Astrocyte (in vitro differentiated cells and primary cell): ENCODE data around the gene CAPS. TPM values are rescaled to one million over a fixed set of nuclear protein-coding genes. Genes with fewer than 3 reads are reported as not detected.
A peak's percentile ranks its signal among the peaks of the same experiment; 100 is the strongest.
"Not testable (repeated sequence)": the region's sequence is repeated elsewhere in the genome, so short reads cannot be mapped to it uniquely, and the experiment has no call there.

Experiments used
- DNase-seq: peaks from one replicate; pipeline ENCODE4 v3.0.0-alpha.2; 2010; ENCODE audit warnings: low read depth
- FAIRE-seq: peaks from 2 replicates; lab custom pipeline; 2011; peaks lifted over from hg19 to GRCh38; lab: Jason Lieb, UNC
- H2AFZ ChIP-seq: 2 replicates; pipeline ENCODE4 v1.6.0; 2012; ENCODE audit warnings: low read depth, low read length, inconsistent platforms
- H3K27ac ChIP-seq: 2 replicates; pipeline ENCODE4 v1.5.1; 2011; ENCODE audit warnings: low read depth, low read length, inconsistent platforms
- H3K27me3 ChIP-seq: 2 replicates; pipeline ENCODE4 v1.6.0; 2011; ENCODE audit warnings: low read length, inconsistent platforms; ENCODE audit not compliant: insufficient read depth
- H3K36me3 ChIP-seq: 2 replicates; pipeline ENCODE4 v1.5.1; 2011; ENCODE audit warnings: low read length, inconsistent platforms; ENCODE audit not compliant: insufficient read depth
- H3K4me1 ChIP-seq: 2 replicates; pipeline ENCODE4 v1.5.1; 2011; ENCODE audit warnings: low read length, inconsistent platforms; ENCODE audit not compliant: insufficient read depth
- H3K4me2 ChIP-seq: 2 replicates; pipeline ENCODE4 v1.6.0; 2012; ENCODE audit warnings: low read length, inconsistent platforms
- H3K4me3 ChIP-seq: 2 replicates; pipeline ENCODE4 v1.5.1; 2011; ENCODE audit warnings: low read depth, mild to moderate bottlenecking, low read length, inconsistent platforms; ENCODE audit not compliant: insufficient read depth
- H3K79me2 ChIP-seq: 2 replicates; pipeline ENCODE4 v1.6.0; 2012; ENCODE audit warnings: mild to moderate bottlenecking, low read length, inconsistent platforms; ENCODE audit not compliant: insufficient read depth
- H3K9ac ChIP-seq: 2 replicates; pipeline ENCODE4 v1.6.0; 2012; ENCODE audit warnings: mild to moderate bottlenecking, low read length, inconsistent platforms
- H3K9me3 ChIP-seq: 2 replicates; pipeline ENCODE4 v1.5.1; 2012; ENCODE audit warnings: low read depth, mild to moderate bottlenecking, low read length, inconsistent platforms; ENCODE audit not compliant: insufficient read depth
- H4K20me1 ChIP-seq: 2 replicates; pipeline ENCODE4 v1.6.0; 2012; ENCODE audit warnings: low read length, inconsistent platforms; ENCODE audit not compliant: insufficient read depth
- H3K27ac Mint-ChIP-seq: one replicate; pipeline ENCODE4 v1.8.0; 2021; ENCODE audit warnings: mild to moderate bottlenecking, mixed read lengths; ENCODE audit not compliant: unreplicated experiment
- H3K27me3 Mint-ChIP-seq: one replicate; pipeline ENCODE4 v1.8.0; 2021; ENCODE audit warnings: low read depth, mixed read lengths; ENCODE audit not compliant: unreplicated experiment
- H3K36me3 Mint-ChIP-seq: one replicate; pipeline ENCODE4 v1.8.0; 2021; ENCODE audit warnings: low read depth, mixed read lengths; ENCODE audit not compliant: unreplicated experiment
- H3K4me1 Mint-ChIP-seq: one replicate; pipeline ENCODE4 v1.8.0; 2021; ENCODE audit warnings: low read depth, mixed read lengths; ENCODE audit not compliant: unreplicated experiment
- H3K4me3 Mint-ChIP-seq: one replicate; pipeline ENCODE4 v1.8.0; 2021; ENCODE audit warnings: mild to moderate bottlenecking, moderate library complexity, mixed read lengths; ENCODE audit not compliant: unreplicated experiment
- H3K9me3 Mint-ChIP-seq: one replicate; pipeline ENCODE4 v1.8.0; 2021; ENCODE audit warnings: mild to moderate bottlenecking, mixed read lengths; ENCODE audit not compliant: unreplicated experiment
- CTCF ChIP-seq: IDR thresholded peaks from 2 replicates; pipeline ENCODE4 v1.5.1; 2011; ENCODE audit warnings: low read depth, mild to moderate bottlenecking, inconsistent platforms, low read length, moderate library complexity; ENCODE audit not compliant: insufficient read depth
- EZH2 ChIP-seq: IDR thresholded peaks from 2 replicates; pipeline ENCODE4 v1.6.1; 2012; ENCODE audit warnings: mild to moderate bottlenecking, low read length, inconsistent platforms; ENCODE audit not compliant: insufficient read depth
- total RNA-seq: library from RNA; stranded (reverse); gene quantifications from 2 replicates; pipeline ENCODE4 v1.2.1, GENCODE V29; 2021

Gene CAPS
- total RNA-seq, 1 donor from 2014 or later: 6.2 TPM

GRCh38 chr19:5959260-5960004, 45.4 kb downstream of the CAPS start:
- no peak for TF ChIP-seq CTCF
- no peak for TF ChIP-seq EZH2

GRCh38 chr19:5960005-5961001, 46.2 kb downstream of the CAPS start:
- Histone ChIP-seq H4K20me1 (peaks cover 96% of the 10 kb centered on the region), H3K9me3 (no peaks in the 10 kb centered on the region), H3K36me3 (no peaks in the 10 kb centered on the region), H3K4me3 (no peak overlapping the region), H2AFZ (no peak overlapping the region), H3K4me2 (no peak overlapping the region), H3K4me1 (peaks cover 15% of the 10 kb centered on the region), H3K27ac (no peak overlapping the region), H3K27me3 (no peaks in the 10 kb centered on the region), H3K79me2 (peaks cover 97% of the 10 kb centered on the region), H3K9ac (no peak overlapping the region)
- Mint-ChIP-seq H3K9me3 (no peaks in the 10 kb centered on the region), H3K36me3 (peaks cover 3% of the 10 kb centered on the region), H3K4me1 (peaks cover 26% of the 10 kb centered on the region), H3K27ac (no peak overlapping the region), H3K27me3 (no peaks in the 10 kb centered on the region), H3K4me3 (no peak overlapping the region)
- DNase-seq (no peak), FAIRE-seq (no peak)
- no peak for TF ChIP-seq EZH2
- TF ChIP-seq CTCF: no peak

More at GRCh38 chr19:5959260-5960004, 45.4 kb downstream of the CAPS start:
- no peak overlapping the region for H2AFZ ChIP-seq
- H3K4me3 ChIP-seq: no peak overlapping the region
- no peaks in the 10 kb centered on the region for H3K27me3 ChIP-seq
- no peaks in the 10 kb centered on the region for H3K36me3 ChIP-seq
- no peaks in the 10 kb centered on the region for H3K9me3 Mint-ChIP-seq
- no peak for DNase-seq
- H3K4me2 ChIP-seq: no peak overlapping the region
- H3K4me3 Mint-ChIP-seq: no peak overlapping the region
- H3K27ac ChIP-seq: no peak overlapping the region
- H3K4me1 Mint-ChIP-seq: peaks cover 30% of the 10 kb centered on the region
- no peaks in the 10 kb centered on the region for H3K9me3 ChIP-seq
- H3K79me2 ChIP-seq: peaks cover 96% of the 10 kb centered on the region
- H3K27me3 Mint-ChIP-seq: no peaks in the 10 kb centered on the region
- H4K20me1 ChIP-seq: peaks cover 96% of the 10 kb centered on the region
- no peak overlapping the region for H3K9ac ChIP-seq
- FAIRE-seq: no peak
- no peak overlapping the region for H3K27ac Mint-ChIP-seq
- H3K4me1 ChIP-seq: peaks cover 20% of the 10 kb centered on the region
- H3K36me3 Mint-ChIP-seq: peaks cover 4% of the 10 kb centered on the region

- H3K27ac ChIP-seq, H3K27me3 ChIP-seq, H3K9me3 Mint-ChIP-seq, H3K4me3 ChIP-seq, H2AFZ ChIP-seq, H3K27me3 Mint-ChIP-seq, H3K36me3 ChIP-seq, H3K36me3 Mint-ChIP-seq, DNase-seq, H3K27ac Mint-ChIP-seq, H3K4me3 Mint-ChIP-seq, H3K9me3 ChIP-seq, FAIRE-seq: not testable (repeated sequence)
- peak overlapping the region; percentile 30 for H3K9ac ChIP-seq
- peak overlapping the region; percentile 53 for H3K4me2 ChIP-seq
- H3K79me2 ChIP-seq: peaks cover 98% of the 10 kb centered on the region
- peaks cover 96% of the 10 kb centered on the region for H4K20me1 ChIP-seq
- peaks cover 21% of the 10 kb centered on the region for H3K4me1 ChIP-seq
- H3K4me1 Mint-ChIP-seq: peaks cover 25% of the 10 kb centered on the region
These were observed 47.6 kb downstream of the CAPS start for GRCh38 chr19:5961641-5961968.
